Trophoblast cell (in vitro differentiated cells and primary cell): Measurements from ENCODE around the gene NDRG3.
"Not testable (repeated sequence)": the region's sequence is repeated elsewhere in the genome, so short reads cannot be mapped to it uniquely, and the experiment has no call there.

Experiments
- DNase-seq, 2 donors: peaks; one replicate each; pipeline ENCODE4 v3.0.0-alpha.2; 2016
- H2AFZ ChIP-seq: 2 replicates; pipeline ENCODE4 v1.6.1; 2013; ENCODE audit warnings: low read length, moderate library complexity, mild to moderate bottlenecking; ENCODE audit not compliant: insufficient read depth, poor library complexity
- H2AK5ac ChIP-seq: 2 replicates; pipeline ENCODE4 v1.6.1; 2013; ENCODE audit warnings: mild to moderate bottlenecking, low read length
- H2BK120ac ChIP-seq: 2 replicates; pipeline ENCODE4 v1.6.1; 2013; ENCODE audit warnings: low read length, mild to moderate bottlenecking, moderate library complexity; ENCODE audit not compliant: insufficient read depth, poor library complexity
- H2BK12ac ChIP-seq: 2 replicates; pipeline ENCODE4 v1.6.1; 2013; ENCODE audit warnings: mild to moderate bottlenecking, low read length, moderate library complexity
- H2BK5ac ChIP-seq: 2 replicates; pipeline ENCODE4 v1.6.1; 2013; ENCODE audit warnings: low read length, low read depth, moderate library complexity, mild to moderate bottlenecking; ENCODE audit not compliant: poor library complexity
- H3K14ac ChIP-seq: 2 replicates; pipeline ENCODE4 v1.6.1; 2013; ENCODE audit warnings: mild to moderate bottlenecking, low read length
- H3K18ac ChIP-seq: 2 replicates; pipeline ENCODE4 v1.6.1; 2013; ENCODE audit warnings: mild to moderate bottlenecking, low read length
- H3K23ac ChIP-seq: 2 replicates; pipeline ENCODE4 v1.6.1; 2013; ENCODE audit warnings: low read length
- H3K27ac ChIP-seq: 2 replicates; pipeline ENCODE4 v1.5.1; 2013; ENCODE audit warnings: low read depth, mild to moderate bottlenecking, inconsistent platforms, low read length, moderate library complexity
- H3K27me3 ChIP-seq: 2 replicates; pipeline ENCODE4 v1.6.1; 2013; ENCODE audit warnings: inconsistent platforms, mild to moderate bottlenecking, low read length, moderate library complexity; ENCODE audit not compliant: insufficient read depth
- H3K36me3 ChIP-seq, 2 experiments: 1 replicate in 1 of 2; 2 replicates in 1 of 2; pipeline ENCODE4 v1.6.1; 2013; ENCODE audit warnings: low read length in 2 of 2, mild to moderate bottlenecking in 2 of 2, moderate library complexity in 1 of 2; ENCODE audit not compliant: insufficient read depth in 2 of 2, control insufficient read depth in 1 of 2
- H3K4ac ChIP-seq: 2 replicates; pipeline ENCODE4 v1.6.1; 2013; ENCODE audit warnings: low read depth, mild to moderate bottlenecking, low read length, moderate library complexity
- H3K4me1 ChIP-seq, 2 experiments: 1 replicate in 1 of 2; 2 replicates in 1 of 2; pipeline ENCODE4 v1.6.1; 2013; ENCODE audit warnings: low read length in 2 of 2, mild to moderate bottlenecking in 2 of 2, moderate library complexity in 1 of 2; ENCODE audit not compliant: insufficient read depth in 2 of 2, control insufficient read depth in 1 of 2
- H3K4me2 ChIP-seq: 2 replicates; pipeline ENCODE4 v1.6.1; 2013; ENCODE audit warnings: inconsistent platforms, mild to moderate bottlenecking, low read length, moderate library complexity
- H3K4me3 ChIP-seq: 2 replicates; pipeline ENCODE4 v1.5.1; 2013; ENCODE audit warnings: mild to moderate bottlenecking, low read depth, low read length, inconsistent platforms
- H3K79me1 ChIP-seq: one replicate; pipeline ENCODE4 v1.6.1; 2013; ENCODE audit warnings: low read length
- H3K79me2 ChIP-seq: 2 replicates; pipeline ENCODE4 v1.6.1; 2013; ENCODE audit warnings: low read length, mild to moderate bottlenecking; ENCODE audit not compliant: control insufficient read depth, insufficient read depth, poor library complexity
- H3K9ac ChIP-seq: 2 replicates; pipeline ENCODE4 v1.6.1; 2013; ENCODE audit warnings: mild to moderate bottlenecking, low read length
- H3K9me3 ChIP-seq: 2 replicates; pipeline ENCODE4 v1.6.1; 2013; ENCODE audit warnings: low read depth, mild to moderate bottlenecking, control low read depth, inconsistent platforms, low read length; ENCODE audit not compliant: insufficient read depth
- H4K12ac ChIP-seq: 2 replicates; pipeline ENCODE4 v1.6.1; 2013; ENCODE audit warnings: low read depth, mild to moderate bottlenecking, low read length, moderate library complexity
- H4K8ac ChIP-seq: 2 replicates; pipeline ENCODE4 v1.6.1; 2013; ENCODE audit warnings: low read depth, mild to moderate bottlenecking, low read length, moderate library complexity
- H4K91ac ChIP-seq: one replicate; pipeline ENCODE4 v1.6.1; 2013; ENCODE audit warnings: low read depth, mild to moderate bottlenecking, low read length, moderate library complexity
- WGBS: extraction: QIAGEN DNeasy Blood & Tissue Kit; methylation state at CpG from one replicate; pipeline ENCODE4 v1.1.7; 2013; ENCODE audit warnings: missing lambda C conversion rate; ENCODE audit not compliant: insufficient read length, insufficient coverage; ENCODE audit errors: extremely low coverage; 5-methylcytosine and 5-hydroxymethylcytosine counted together

Gene NDRG3

DNA sequence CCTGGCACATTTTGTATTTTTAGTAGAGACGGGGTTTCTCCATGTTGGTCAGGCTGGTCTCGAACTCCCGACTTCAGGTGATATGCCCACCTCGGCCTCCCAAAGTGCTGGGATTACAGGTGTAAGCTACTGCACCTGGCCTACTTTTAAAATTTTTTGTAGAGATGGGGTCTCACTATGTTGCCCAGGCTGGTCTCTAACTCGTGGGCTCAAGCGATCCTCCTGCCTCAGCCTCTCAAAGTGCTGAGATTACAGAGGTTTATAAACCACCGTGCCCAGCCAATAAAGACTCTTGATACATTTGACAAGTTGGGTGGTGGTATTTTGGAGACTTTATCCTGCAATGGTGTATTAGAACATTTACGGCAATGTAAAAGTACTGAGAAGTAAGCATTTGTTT, 70.3 kb downstream of the NDRG3 start:
- H3K27ac ChIP-seq, H3K4me1 ChIP-seq, DNase-seq, H3K9me3 ChIP-seq, H4K12ac ChIP-seq, H3K79me2 ChIP-seq, H3K27me3 ChIP-seq, H4K91ac ChIP-seq, H4K8ac ChIP-seq, H2BK12ac ChIP-seq, H3K79me1 ChIP-seq, H3K4me3 ChIP-seq, H3K18ac ChIP-seq, H2AFZ ChIP-seq, H3K4ac ChIP-seq, H2AK5ac ChIP-seq, H3K14ac ChIP-seq, H3K9ac ChIP-seq, H3K23ac ChIP-seq, H3K36me3 ChIP-seq, H3K4me2 ChIP-seq, H2BK5ac ChIP-seq, H2BK120ac ChIP-seq: not testable (repeated sequence)
- WGBS: no CpG with 5 or more reads among the region's 8 CpGs

DNA sequence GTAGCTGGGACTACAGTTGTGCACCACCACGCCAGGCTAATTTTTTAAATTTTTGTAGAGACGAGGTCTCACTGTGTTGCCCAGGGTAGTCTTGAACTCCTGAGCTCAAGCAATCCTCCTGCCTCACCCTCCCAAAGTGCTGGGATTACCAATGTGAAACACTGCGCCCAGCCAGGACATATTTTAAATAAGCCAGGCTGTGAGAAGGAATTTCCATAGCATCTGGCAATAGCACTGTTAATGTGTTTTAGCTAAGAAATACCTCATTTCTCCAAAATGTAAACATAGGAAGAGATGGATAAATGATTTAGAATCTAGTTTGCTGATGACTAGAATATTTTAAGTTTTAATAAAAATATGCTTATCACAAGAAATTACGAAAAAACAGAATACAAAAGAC, 72.9 kb downstream of the NDRG3 start:
- Histone ChIP-seq H2BK5ac (no peak overlapping the region), H3K4me2 (no peak overlapping the region), H3K4me3 (no peak overlapping the region), H2BK120ac (no peak overlapping the region), H4K12ac (no peak overlapping the region), H3K14ac (no peak overlapping the region), H3K79me1 (peaks cover 3% of the 10 kb centered on the region), H3K9me3 (no peaks in the 10 kb centered on the region), H3K4me1 (peaks cover 0 to 4% of the 10 kb centered on the region in 2 experiments), H3K27me3 (no peaks in the 10 kb centered on the region), H3K9ac (no peak overlapping the region), H4K8ac (no peak overlapping the region), H3K27ac (no peak overlapping the region), H2AFZ (no peak overlapping the region), H2BK12ac (no peak overlapping the region), H4K91ac (no peak overlapping the region), H3K4ac (no peak overlapping the region), H3K79me2 (no peaks in the 10 kb centered on the region), H3K18ac (no peak overlapping the region), H2AK5ac (no peak overlapping the region), H3K36me3 (no peaks in the 10 kb centered on the region), H3K23ac (no peak overlapping the region)
- DNase-seq: no peak
- WGBS: no CpG with 5 or more reads among the region's 4 CpGs

DNA sequence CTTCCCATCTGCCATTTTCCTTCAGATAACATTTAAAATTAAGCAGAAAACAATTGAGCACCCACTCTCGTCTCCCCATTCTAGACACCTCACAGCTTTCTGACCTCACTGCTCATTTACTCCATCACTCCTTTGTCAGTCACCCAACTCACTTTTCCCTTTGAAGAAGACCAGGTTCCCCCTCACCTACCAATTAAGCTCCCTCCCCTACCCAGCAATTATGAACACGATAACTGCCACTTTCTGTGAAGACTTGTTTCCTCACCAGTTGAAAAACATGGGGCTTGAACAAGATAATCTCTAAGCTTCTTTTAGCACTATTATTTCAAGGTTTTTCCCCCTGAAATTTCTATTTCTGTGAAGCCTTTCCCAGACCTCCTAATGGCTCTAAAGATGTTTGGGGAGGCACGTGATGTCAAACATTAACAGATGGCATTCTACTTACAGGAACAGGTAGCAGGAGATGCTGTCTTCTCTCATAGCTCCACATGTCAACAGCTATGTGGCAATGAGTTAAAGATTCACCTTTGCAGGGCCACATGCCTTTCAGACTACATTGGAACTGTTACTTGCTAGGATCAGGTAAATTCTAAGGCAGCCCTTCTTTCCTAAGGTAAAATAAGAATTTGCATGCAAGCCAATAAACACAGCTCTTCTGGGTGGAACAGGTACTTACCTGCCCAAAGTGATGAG, 75.1 kb downstream of the NDRG3 start:
- no CpG with 5 or more reads among the region's 3 CpGs for WGBS
- H2BK5ac ChIP-seq: no peak overlapping the region
- no peak overlapping the region for H4K8ac ChIP-seq

DNA sequence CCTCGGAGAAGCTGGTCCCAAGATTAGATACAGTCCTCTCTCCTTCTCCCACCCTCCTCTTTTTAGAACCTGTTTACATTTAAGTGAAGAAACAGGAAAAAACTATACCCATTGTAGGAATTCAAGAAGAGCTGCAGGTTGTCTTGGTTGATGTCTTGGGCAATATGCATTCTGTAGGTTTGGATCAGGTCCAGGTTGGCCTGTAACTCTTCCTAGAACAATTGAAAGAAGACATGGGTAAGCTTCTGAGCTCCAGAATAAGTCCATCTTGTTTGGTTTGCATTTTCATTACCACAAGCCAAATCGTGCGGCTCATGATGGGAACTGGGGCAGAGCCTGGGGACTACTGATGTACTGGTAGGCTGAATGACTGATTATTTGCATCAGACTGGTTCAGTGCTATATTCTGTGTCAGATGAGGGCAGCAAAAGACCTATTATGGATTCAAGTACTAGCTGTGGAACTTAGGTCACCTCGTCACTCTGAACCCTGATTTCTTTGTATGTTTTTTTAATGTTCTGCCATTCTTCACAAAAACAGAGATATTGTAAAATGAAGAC, 79.6 kb downstream of the NDRG3 start:
- no peaks in the 10 kb centered on the region for H3K79me1 ChIP-seq
- no peak overlapping the region for H3K18ac ChIP-seq
- H2BK120ac ChIP-seq: no peak overlapping the region
- H3K36me3 ChIP-seq: peaks cover 1 to 4% of the 10 kb centered on the region in 2 experiments
- H4K8ac ChIP-seq: no peak overlapping the region
- H3K4me3 ChIP-seq: no peak overlapping the region
- no peaks in the 10 kb centered on the region for H3K4me1 ChIP-seq
- no peak overlapping the region for H4K12ac ChIP-seq
- H3K4me2 ChIP-seq: no peak overlapping the region
- no peak overlapping the region for H2AFZ ChIP-seq
- H3K14ac ChIP-seq: no peak overlapping the region
- no peak overlapping the region for H2BK12ac ChIP-seq
- no peak overlapping the region for H3K23ac ChIP-seq
- H2BK5ac ChIP-seq: no peak overlapping the region
- no peaks in the 10 kb centered on the region for H3K9me3 ChIP-seq
- no peak overlapping the region for H3K27ac ChIP-seq
- no peak overlapping the region for H2AK5ac ChIP-seq
- H4K91ac ChIP-seq: no peak overlapping the region
- H3K79me2 ChIP-seq: no peaks in the 10 kb centered on the region
- no peak for DNase-seq
- no peak overlapping the region for H3K4ac ChIP-seq
- no peak overlapping the region for H3K9ac ChIP-seq
- no CpG with 5 or more reads among the region's 4 CpGs for WGBS
- H3K27me3 ChIP-seq: no peaks in the 10 kb centered on the region

More for the DNA sequence above, 75.1 kb downstream of the NDRG3 start:
- Histone ChIP-seq H4K12ac (no peak overlapping the region), H3K14ac (no peak overlapping the region), H2BK120ac (no peak overlapping the region), H3K18ac (no peak overlapping the region), H3K23ac (no peak overlapping the region), H3K79me1 (no peaks in the 10 kb centered on the region), H3K79me2 (no peaks in the 10 kb centered on the region), H3K27ac (no peak overlapping the region), H3K36me3 (no peaks in the 10 kb centered on the region), H3K4ac (no peak overlapping the region), H3K9ac (no peak overlapping the region), H4K91ac (no peak overlapping the region), H3K4me1 (no peaks in the 10 kb centered on the region), H2AK5ac (no peak overlapping the region), H2BK12ac (no peak overlapping the region), H3K4me2 (no peak overlapping the region), H3K4me3 (no peak overlapping the region), H3K27me3 (no peaks in the 10 kb centered on the region), H3K9me3 (no peaks in the 10 kb centered on the region), H2AFZ (no peak overlapping the region)
- DNase-seq: no peak
